Mammary microvascular endothelial cell (primary cell): ENCODE data around the gene NUMA1. TPM values are rescaled to one million over a fixed set of nuclear protein-coding genes. Genes with fewer than 3 reads are reported as not detected.

Experiments
- total RNA-seq: library from RNA; depleted of rRNA; stranded (reverse); fragments of >200 nt; gene quantifications from 2 replicates; pipeline ENCODE4 v1.2.3, GENCODE V29; 2015

The NUMA1 gene, protein sequence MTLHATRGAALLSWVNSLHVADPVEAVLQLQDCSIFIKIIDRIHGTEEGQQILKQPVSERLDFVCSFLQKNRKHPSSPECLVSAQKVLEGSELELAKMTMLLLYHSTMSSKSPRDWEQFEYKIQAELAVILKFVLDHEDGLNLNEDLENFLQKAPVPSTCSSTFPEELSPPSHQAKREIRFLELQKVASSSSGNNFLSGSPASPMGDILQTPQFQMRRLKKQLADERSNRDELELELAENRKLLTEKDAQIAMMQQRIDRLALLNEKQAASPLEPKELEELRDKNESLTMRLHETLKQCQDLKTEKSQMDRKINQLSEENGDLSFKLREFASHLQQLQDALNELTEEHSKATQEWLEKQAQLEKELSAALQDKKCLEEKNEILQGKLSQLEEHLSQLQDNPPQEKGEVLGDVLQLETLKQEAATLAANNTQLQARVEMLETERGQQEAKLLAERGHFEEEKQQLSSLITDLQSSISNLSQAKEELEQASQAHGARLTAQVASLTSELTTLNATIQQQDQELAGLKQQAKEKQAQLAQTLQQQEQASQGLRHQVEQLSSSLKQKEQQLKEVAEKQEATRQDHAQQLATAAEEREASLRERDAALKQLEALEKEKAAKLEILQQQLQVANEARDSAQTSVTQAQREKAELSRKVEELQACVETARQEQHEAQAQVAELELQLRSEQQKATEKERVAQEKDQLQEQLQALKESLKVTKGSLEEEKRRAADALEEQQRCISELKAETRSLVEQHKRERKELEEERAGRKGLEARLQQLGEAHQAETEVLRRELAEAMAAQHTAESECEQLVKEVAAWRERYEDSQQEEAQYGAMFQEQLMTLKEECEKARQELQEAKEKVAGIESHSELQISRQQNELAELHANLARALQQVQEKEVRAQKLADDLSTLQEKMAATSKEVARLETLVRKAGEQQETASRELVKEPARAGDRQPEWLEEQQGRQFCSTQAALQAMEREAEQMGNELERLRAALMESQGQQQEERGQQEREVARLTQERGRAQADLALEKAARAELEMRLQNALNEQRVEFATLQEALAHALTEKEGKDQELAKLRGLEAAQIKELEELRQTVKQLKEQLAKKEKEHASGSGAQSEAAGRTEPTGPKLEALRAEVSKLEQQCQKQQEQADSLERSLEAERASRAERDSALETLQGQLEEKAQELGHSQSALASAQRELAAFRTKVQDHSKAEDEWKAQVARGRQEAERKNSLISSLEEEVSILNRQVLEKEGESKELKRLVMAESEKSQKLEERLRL (N-terminal part only)
- total RNA-seq, result 102 and 108 TPM in 2 replicates

DNA sequence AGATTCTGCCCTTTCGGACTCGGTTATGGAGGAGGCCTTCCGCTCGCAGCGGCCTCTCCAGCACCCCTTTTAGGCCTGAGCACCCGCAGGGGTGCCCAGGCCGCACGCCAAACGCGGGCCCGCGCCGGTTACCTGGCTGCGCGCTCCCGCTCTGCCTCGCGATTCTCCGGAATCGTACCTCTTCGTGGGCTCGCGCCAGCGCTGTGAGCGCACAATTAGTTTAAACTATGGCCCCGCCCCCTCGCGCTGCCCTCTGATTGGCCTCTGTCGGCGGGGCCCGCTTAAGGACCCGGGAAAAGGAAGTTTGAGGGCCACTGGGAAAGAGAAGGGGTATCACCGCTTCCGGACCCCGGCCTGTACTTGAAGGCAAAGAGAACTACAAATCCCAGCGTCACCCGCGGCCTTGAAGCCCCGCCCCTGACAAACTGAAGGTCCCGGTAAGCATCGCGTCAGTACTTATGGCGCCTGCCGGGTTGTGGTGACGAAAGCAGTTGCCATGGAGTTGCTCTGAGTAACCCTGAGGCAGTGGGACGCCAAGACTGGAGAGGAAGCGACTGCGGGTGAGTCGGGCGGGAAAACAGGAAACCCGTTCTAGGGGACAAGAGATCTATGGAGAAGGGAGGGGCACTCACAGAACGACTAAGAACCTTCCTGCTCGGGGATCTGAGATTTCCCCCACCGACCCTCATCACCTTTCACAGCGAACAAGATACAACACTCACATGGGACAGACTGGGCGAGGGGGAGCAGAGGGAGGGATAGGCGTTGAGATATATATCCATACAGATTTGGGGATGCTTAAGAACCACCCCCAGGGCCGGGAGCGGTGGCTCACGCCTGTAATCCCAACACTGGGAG lies at the start of gene NUMA1, which contains the start of gene LRRC51:
Gene NUMA1, minus strand, starts transcription at position 217 of the 858 bp plus-strand sequence. CDS start 44,599 bp downstream, outside the sequence.
Gene LRRC51, plus strand, starts transcription at position 525 of the 858 bp plus-strand sequence. CDS start 8,234 bp downstream, outside the sequence.

DNA sequence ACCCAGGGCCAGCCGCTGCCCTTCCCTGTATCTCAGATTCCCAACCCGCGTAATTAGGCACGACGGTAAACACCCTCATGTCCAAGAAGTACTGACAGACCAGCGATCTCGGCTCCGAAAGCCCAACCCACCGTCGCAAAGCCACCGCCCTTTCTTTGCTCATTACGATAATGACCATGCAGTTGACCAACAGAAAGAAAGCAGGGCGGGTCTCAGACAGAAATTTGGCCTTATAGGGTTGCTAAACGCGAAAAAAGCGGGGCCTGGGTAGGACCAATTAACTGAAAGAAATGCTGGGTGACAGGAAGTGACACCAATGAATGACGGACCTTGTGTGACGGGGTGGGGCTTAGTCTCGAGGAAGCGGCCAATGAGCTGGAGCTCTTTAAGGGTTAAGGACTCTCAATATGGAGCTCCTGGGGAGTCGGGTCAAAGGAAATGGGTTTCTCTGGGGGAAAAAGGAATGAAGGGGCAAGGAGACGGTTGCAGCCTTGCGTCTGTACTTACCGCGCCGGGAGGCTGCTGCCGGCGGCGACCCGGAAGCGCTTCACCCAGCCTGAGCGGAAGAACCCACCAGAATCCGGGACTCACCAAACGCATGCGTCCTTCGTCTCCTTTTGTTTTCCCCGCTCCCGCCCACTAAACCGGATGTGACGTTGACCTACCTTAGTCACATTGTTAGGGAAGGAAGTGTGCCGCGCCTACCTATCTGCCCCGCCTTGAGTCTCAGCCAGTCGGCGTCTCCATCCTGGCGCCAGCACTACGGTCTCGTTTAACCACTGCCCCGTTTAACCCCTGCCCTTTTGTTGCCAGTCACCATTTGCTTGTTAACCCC lies 32.0 kb upstream of the NUMA1 start, which contains the start of gene ANAPC15:
Gene ANAPC15, minus strand, starts transcription at position 553 of the 835 bp plus-strand sequence. CDS start 1,419 bp downstream, outside the sequence.

DNA sequence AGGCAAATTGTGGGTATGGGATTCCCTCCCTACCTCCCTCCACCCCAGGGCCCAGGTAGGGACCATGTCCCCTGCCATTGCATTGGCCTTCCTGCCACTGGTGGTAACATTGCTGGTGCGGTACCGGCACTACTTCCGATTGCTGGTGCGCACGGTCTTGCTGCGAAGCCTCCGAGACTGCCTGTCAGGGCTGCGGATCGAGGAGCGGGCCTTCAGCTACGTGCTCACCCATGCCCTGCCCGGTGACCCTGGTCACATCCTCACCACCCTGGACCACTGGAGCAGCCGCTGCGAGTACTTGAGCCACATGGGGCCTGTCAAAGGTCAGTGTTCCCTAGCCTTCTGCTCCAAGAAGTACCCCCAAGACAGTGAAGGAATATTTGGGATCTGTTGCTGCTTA lies 25.5 kb upstream of the NUMA1 start, which contains the start of gene TOMT:
Gene TOMT, plus strand, starts transcription at position 37 of the 400 bp plus-strand sequence. Its CDS starts 28 bp downstream, at position 65.

DNA sequence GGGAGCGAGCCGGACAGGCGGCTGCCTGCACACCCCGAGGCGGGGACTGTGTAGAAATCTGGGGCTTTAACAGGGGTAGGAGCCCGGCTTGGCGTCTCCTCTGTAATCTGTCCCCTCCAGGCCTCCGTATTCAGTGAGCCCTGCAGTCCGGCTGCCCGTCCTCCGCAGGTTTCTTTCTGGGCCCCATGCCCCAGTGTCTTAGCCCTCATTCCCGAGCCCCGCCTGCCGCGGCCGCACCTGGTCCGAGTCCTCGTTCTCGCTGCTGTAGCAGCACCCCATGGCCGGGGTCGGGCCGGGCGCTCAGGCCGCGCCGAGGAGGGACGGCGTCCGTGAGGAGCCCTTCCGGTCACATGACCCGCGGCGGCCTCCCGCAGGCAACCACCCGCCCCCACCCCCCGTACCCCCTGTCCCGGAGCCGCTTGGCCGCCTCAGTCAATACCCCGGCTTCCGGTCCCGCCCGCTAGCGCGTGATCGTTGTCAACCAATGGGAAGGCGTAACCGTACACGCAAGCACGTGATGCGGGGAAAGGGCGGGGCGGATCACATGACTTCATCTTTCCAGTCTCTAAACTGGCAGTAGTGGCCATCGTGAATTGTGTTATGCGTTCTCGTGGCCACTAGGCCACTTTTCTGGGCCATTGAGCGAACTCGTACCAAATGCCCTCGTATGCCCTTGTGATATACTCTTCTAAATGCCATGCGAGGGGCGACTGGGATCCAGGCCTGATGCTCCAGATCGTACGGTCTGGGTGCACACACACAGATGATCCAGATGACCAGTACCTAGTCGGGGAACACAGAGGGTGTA lies 22.8 kb upstream of the NUMA1 start, which contains the start of gene LAMTOR1:
Gene LAMTOR1, minus strand, starts transcription at position 352 of the 808 bp plus-strand sequence. Its CDS starts 73 bp downstream, at position 279.

DNA sequence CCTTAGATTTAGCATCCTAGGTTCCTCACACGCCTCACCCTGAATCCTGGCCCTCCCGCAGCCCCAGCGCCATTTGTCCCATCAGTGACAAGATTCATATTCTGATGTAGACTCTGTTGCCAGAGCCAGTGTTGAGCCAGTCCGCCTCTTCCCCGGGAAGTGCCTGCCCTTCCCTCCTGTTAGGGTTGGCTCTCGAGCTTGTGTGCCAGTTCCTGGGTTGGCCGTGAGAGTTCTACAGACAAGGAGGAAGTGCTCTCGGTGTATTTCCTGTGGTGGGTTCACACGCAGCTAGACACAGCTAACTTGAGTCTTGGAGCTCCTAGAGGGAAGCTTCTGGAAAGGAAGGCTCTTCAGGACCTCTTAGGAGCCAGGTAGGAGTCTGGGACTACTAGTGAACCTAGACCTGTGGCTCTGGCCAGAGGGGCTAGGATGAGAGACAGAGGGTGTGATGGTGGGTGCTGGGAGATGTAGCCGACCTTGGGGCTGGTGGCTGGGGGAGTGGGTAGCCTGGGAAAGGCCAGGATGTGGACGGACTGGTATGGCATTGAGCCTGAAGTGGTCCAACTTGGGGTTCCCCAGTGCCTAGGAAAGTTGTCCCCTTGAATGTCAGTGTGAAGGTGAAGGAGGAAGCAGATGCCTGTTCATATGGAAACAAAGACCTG lies 81.6 kb downstream of the NUMA1 start, which contains the start of gene IL18BP:
Gene IL18BP, plus strand, starts transcription at position 261 of the 662 bp plus-strand sequence. CDS start 1,076 bp downstream, outside the sequence.

Other genes with a start within 250 kb of the NUMA1 start
- not detected in 2 replicates for gene DEFB108B, start 247.3 kb downstream of the NUMA1 start, total RNA-seq
- gene DEFB131B, start 202.1 kb downstream of the NUMA1 start, total RNA-seq, result not detected in 2 replicates
- 2.1 and 4.9 TPM in 2 replicates for gene XNDC1N, start 151.9 kb downstream of the NUMA1 start, total RNA-seq
- gene RNF121, start 151.5 kb downstream of the NUMA1 start, total RNA-seq, result 22.1 and 24.1 TPM in 2 replicates
- gene IL18BP, start 81.6 kb downstream of the NUMA1 start, total RNA-seq, result 4.9 and 6.4 TPM in 2 replicates
- 1.2 and 2.6 TPM in 2 replicates for gene LRRC51, start 308 bp upstream of the NUMA1 start, total RNA-seq
- gene LAMTOR1, start 22.8 kb upstream of the NUMA1 start, total RNA-seq, result 168 and 171 TPM in 2 replicates
- gene TOMT, start 25.4 kb upstream of the NUMA1 start, total RNA-seq, result not detected in 2 replicates
- 40.7 and 48.8 TPM in 2 replicates for gene ANAPC15, start 32.2 kb upstream of the NUMA1 start, total RNA-seq
- not detected in 2 replicates for gene FOLR3, start 55.2 kb upstream of the NUMA1 start, total RNA-seq
- not detected in 2 replicates for gene FOLR1, start 111.6 kb upstream of the NUMA1 start, total RNA-seq
- gene FOLR2, start 136.3 kb upstream of the NUMA1 start, total RNA-seq, result not detected in 2 replicates
- 41.3 and 42.8 TPM in 2 replicates for gene INPPL1, start 144.2 kb upstream of the NUMA1 start, total RNA-seq
- gene PHOX2A, start 163.6 kb upstream of the NUMA1 start, total RNA-seq, result not detected in 2 replicates